SK-N-SH treated with all-trans-retinoic acid at 6 μM for 48 hours (cell line): ENCODE measurements around the gene DNAAF8.

ENCODE experiments used
- ATAC-seq: fragments of 200-7000 bp; cut with Tn5 transposase; 3 replicates; pipeline ENCODE4 v1.9.1; 2020; ENCODE audit warnings: mild to moderate bottlenecking, moderate library complexity
- ARNTL ChIP-seq: fragments of 450-650 bp; formaldehyde crosslinking; IDR thresholded peaks from 2 replicates; pipeline ENCODE4 v1.5.0; 2020; ENCODE audit warnings: low read depth, mild to moderate bottlenecking, moderate library complexity, borderline replicate concordance
- CREB5 ChIP-seq: fragments of 250-450 bp; sonication (Bioruptor Pico); IDR thresholded peaks from 2 replicates; pipeline ENCODE4 v1.5.1; 2020; ENCODE audit warnings: low read depth, mild to moderate bottlenecking, moderate library complexity
- CSDC2 ChIP-seq: fragments of 250-450 bp; sonication (Bioruptor Pico); IDR thresholded peaks from 2 replicates; pipeline ENCODE4 v1.5.0; 2020; ENCODE audit warnings: mild to moderate bottlenecking, moderate library complexity
- CSRNP3 ChIP-seq: fragments of 250-450 bp; sonication (Bioruptor Pico); IDR thresholded peaks from 2 replicates; pipeline ENCODE4 v1.5.1; 2021; ENCODE audit warnings: mild to moderate bottlenecking, moderate library complexity
- GLIS3 ChIP-seq: fragments of 250-450 bp; sonication (Bioruptor Pico); IDR thresholded peaks from 2 replicates; pipeline ENCODE4 v1.5.0; 2020; ENCODE audit warnings: mild to moderate bottlenecking, moderate library complexity
- ISL1 ChIP-seq: fragments of 250-450 bp; sonication (Bioruptor Pico); IDR thresholded peaks from 2 replicates; pipeline ENCODE4 v2.1.2; 2022; ENCODE audit warnings: mild to moderate bottlenecking, moderate library complexity
- OSR1 ChIP-seq: fragments of 250-450 bp; sonication (Bioruptor Pico); IDR thresholded peaks from 2 replicates; pipeline ENCODE4 v1.8.0; 2022; ENCODE audit warnings: moderate library complexity, mild to moderate bottlenecking, inconsistent platforms
- PATZ1 ChIP-seq: fragments of 250-450 bp; sonication (Bioruptor Pico); IDR thresholded peaks from 2 replicates; pipeline ENCODE4 v1.8.0; 2020; ENCODE audit warnings: mild to moderate bottlenecking, moderate library complexity, borderline replicate concordance
- PPARA ChIP-seq: fragments of 250-450 bp; sonication (Bioruptor Pico); IDR thresholded peaks from 2 replicates; pipeline ENCODE4 v1.5.0; 2020; ENCODE audit warnings: mild to moderate bottlenecking, borderline replicate concordance
- RARB ChIP-seq: fragments of 250-450 bp; sonication (Bioruptor Pico); IDR thresholded peaks from 2 replicates; pipeline ENCODE4 v1.8.0; 2021; ENCODE audit warnings: mild to moderate bottlenecking, moderate library complexity
- SNAI2 ChIP-seq: fragments of 250-450 bp; sonication (Bioruptor Pico); IDR thresholded peaks from 2 replicates; pipeline ENCODE4 v1.5.0; 2020; ENCODE audit warnings: mild to moderate bottlenecking, moderate library complexity
- TCF4 ChIP-seq: fragments of 250-450 bp; sonication (Bioruptor Pico); IDR thresholded peaks from 2 replicates; pipeline ENCODE4 v1.8.0; 2021; ENCODE audit warnings: mild to moderate bottlenecking, moderate library complexity, borderline replicate concordance
- TOX ChIP-seq: fragments of 250-450 bp; sonication (Bioruptor Pico); IDR thresholded peaks from 2 replicates; pipeline ENCODE4 v1.8.0; 2021; ENCODE audit warnings: mild to moderate bottlenecking, moderate library complexity, borderline replicate concordance
- TSHZ2 ChIP-seq: fragments of 250-450 bp; sonication (Bioruptor Pico); IDR thresholded peaks from 2 replicates; pipeline ENCODE4 v1.5.0; 2020; ENCODE audit warnings: mild to moderate bottlenecking, moderate library complexity
- ZC3H10 ChIP-seq: fragments of 250-450 bp; sonication (Bioruptor Pico); IDR thresholded peaks from 2 replicates; pipeline ENCODE4 v1.5.1; 2021; ENCODE audit warnings: mild to moderate bottlenecking, moderate library complexity
- ZFP3 ChIP-seq: fragments of 250-450 bp; sonication (Bioruptor Pico); IDR thresholded peaks from 2 replicates; pipeline ENCODE4 v1.5.0; 2020; ENCODE audit warnings: mild to moderate bottlenecking, moderate library complexity
- ZNF565 ChIP-seq: fragments of 450-650 bp; formaldehyde crosslinking; conservative IDR thresholded peaks from 2 replicates; pipeline ENCODE4 v1.5.0; 2020; ENCODE audit warnings: low read depth, mild to moderate bottlenecking, moderate library complexity
- ZNF70 ChIP-seq: fragments of 450-650 bp; formaldehyde crosslinking; IDR thresholded peaks from 2 replicates; pipeline ENCODE4 v1.5.0; 2020; ENCODE audit warnings: mild to moderate bottlenecking, moderate library complexity
- ZNF8 ChIP-seq: fragments of 450-650 bp; formaldehyde crosslinking; IDR thresholded peaks from 2 replicates; pipeline ENCODE4 v1.5.0; 2020; ENCODE audit warnings: mild to moderate bottlenecking, moderate library complexity
- TF ChIP-seq, protein P1 (sequence below): fragments of 250-450 bp; sonication (Bioruptor Pico); IDR thresholded peaks from 2 replicates; pipeline ENCODE4 v1.8.0; 2021; ENCODE audit warnings: low read depth, mild to moderate bottlenecking, moderate library complexity, borderline replicate concordance

The DNAAF8 gene

GRCh38 chr16:4689864-4690704 is 44.3 kb upstream of the DNAAF8 start (continued):
- TF ChIP-seq OSR1 (CRISPR knock-in tag) (no peak), ZNF565 (no peak), ZC3H10 (CRISPR knock-in tag) (no peak), ARNTL (CRISPR knock-in tag) (no peak), PPARA (no peak), CSRNP3 (CRISPR knock-in tag) (no peak), ZFP3 (CRISPR knock-in tag) (no peak), SNAI2 (CRISPR knock-in tag) (no peak), GLIS3 (no peak), TSHZ2 (CRISPR knock-in tag) (no peak), ISL1 (no peak)

DNA sequence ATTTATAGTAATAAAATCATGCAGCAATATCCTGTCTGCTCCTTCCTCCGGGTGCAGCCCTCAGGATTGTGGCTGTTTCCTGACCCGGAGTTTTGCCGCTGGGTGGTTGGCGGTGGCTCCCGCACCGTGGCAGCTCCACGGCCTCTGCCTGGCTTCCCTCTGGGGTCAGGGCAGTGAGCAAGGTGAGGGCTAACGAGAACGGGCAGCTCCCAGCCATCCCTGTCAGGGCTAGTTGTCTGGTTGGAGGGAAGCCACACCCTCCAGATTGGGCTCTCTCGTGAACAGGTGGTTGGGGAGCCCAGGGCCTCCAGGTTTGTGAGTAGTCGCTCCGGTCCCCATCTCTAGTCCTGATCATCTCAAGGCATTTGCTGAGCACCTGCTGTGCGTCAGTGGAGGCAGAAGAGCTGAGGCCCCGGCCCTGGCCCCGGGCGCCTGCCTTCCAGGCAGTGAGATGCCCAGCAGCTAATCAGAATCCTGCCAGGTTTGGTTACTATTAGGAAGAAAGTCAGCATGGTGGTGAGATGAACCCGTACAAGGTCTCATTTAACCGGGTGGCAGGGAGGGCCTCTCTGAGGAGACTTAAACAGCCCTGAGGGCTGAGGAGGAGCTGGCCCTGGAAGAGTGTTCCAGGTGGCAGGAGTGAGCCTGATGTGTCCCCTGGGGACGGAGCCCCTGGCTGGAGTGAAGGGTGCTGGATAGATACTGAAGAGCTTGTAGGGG is 43.2 kb upstream of the DNAAF8 start:
- ATAC-seq = no peak
- TF ChIP-seq CSRNP3 (CRISPR knock-in tag) (no peak), TCF4 (CRISPR knock-in tag) (no peak), PATZ1 (CRISPR knock-in tag) (no peak), PPARA (no peak), ZC3H10 (CRISPR knock-in tag) (no peak), ARNTL (CRISPR knock-in tag) (no peak), TSHZ2 (CRISPR knock-in tag) (no peak), OSR1 (CRISPR knock-in tag) (no peak), ZFP3 (CRISPR knock-in tag) (no peak), TOX (no peak), ZNF8 (CRISPR knock-in tag) (no peak), SNAI2 (CRISPR knock-in tag) (no peak), CSDC2 (no peak), CREB5 (CRISPR knock-in tag) (no peak), ZNF70 (no peak), RARB (CRISPR knock-in tag) (no peak)
- TF ChIP-seq, protein P1, sequence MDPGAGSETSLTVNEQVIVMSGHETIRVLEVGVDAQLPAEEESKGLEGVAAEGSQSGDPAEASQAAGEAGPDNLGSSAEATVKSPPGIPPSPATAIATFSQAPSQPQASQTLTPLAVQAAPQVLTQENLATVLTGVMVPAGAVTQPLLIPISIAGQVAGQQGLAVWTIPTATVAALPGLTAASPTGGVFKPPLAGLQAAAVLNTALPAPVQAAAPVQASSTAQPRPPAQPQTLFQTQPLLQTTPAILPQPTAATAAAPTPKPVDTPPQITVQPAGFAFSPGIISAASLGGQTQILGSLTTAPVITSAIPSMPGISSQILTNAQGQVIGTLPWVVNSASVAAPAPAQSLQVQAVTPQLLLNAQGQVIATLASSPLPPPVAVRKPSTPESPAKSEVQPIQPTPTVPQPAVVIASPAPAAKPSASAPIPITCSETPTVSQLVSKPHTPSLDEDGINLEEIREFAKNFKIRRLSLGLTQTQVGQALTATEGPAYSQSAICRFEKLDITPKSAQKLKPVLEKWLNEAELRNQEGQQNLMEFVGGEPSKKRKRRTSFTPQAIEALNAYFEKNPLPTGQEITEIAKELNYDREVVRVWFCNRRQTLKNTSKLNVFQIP (CRISPR knock-in tag) = no peak
